Kidney (tissue), 14 donors: Measurements from ENCODE around the gene ZNF365. TPM values are rescaled to one million over a fixed set of nuclear protein-coding genes. Genes with fewer than 3 reads are reported as not detected.

Experiments
- DNase-seq, 5 donors: peaks; one replicate each; pipeline ENCODE4 v3.0.0-alpha.2; 2013 to 2020
- FAIRE-seq: peaks from 2 replicates; lab custom pipeline; 2012; peaks lifted over from hg19 to GRCh38; lab: Jason Lieb, UNC
- H3K27ac ChIP-seq, 2 donors: one replicate each; pipeline ENCODE4 v1.7.0; 2013; ENCODE audit warnings: low read depth in 2 of 2, low read length in 2 of 2, inconsistent platforms in 1 of 2
- H3K27me3 ChIP-seq: one replicate; pipeline ENCODE4 v1.7.1; 2013; ENCODE audit warnings: low read length, inconsistent platforms; ENCODE audit not compliant: control insufficient read depth, insufficient read depth
- H3K36me3 ChIP-seq, 3 donors: one replicate each; pipeline versions ENCODE4 v1.7.0 to v1.7.1; 2013; ENCODE audit warnings: low read length in 3 of 3, control low read depth in 1 of 3, inconsistent platforms in 1 of 3; ENCODE audit not compliant: insufficient read depth in 3 of 3, control insufficient read depth in 2 of 3
- H3K4me1 ChIP-seq, 3 donors: one replicate each; pipeline versions ENCODE4 v1.7.0 to v1.7.1; 2013; ENCODE audit warnings: low read length in 3 of 3, inconsistent platforms in 1 of 3, low read depth in 1 of 3; ENCODE audit not compliant: control insufficient read depth in 2 of 3, insufficient read depth in 2 of 3
- H3K4me3 ChIP-seq, 3 donors: one replicate each; pipeline versions ENCODE4 v1.7.0 to v1.8.1; 2013; ENCODE audit warnings: low read length in 3 of 3, control low read depth in 1 of 3, inconsistent platforms in 1 of 3
- H3K9ac ChIP-seq, 3 donors: one replicate each; pipeline versions ENCODE4 v1.7.0 to v1.7.1; 2013; ENCODE audit warnings: low read length in 3 of 3, control low read depth in 1 of 3, inconsistent platforms in 1 of 3
- H3K9me3 ChIP-seq, 3 donors: one replicate each; pipeline versions ENCODE4 v1.7.0 to v1.7.1; 2013; ENCODE audit warnings: low read length in 3 of 3, control low read depth in 1 of 3, inconsistent platforms in 1 of 3; ENCODE audit not compliant: control insufficient read depth in 2 of 3, insufficient read depth in 1 of 3
- CTCF ChIP-seq: IDR thresholded peaks from 3 replicates; pipeline ENCODE4 v1.5.1; 2012; ENCODE audit warnings: mild to moderate bottlenecking, moderate library complexity, borderline replicate concordance; ENCODE audit not compliant: insufficient read depth; ENCODE audit errors: extremely low read depth
- intact Hi-C: fragments of 100-400 bp; cut with DNase I; formaldehyde crosslinking; loops from one replicate; pipeline ENCODE4 v1.11.1; 2022
- polyA plus RNA-seq: library from polyadenylated mRNA; stranded (reverse); fragments of 350-450 nt; fragmentation: Illumina TruSeq; extraction: RNeasy Lipid Tissue Mini Kit (QIAGEN cat#74804); gene quantifications from one replicate; pipeline ENCODE4 v1.2.3, GENCODE V29; 2014; ENCODE audit warnings: low read depth, low replicate concordance; ENCODE audit not compliant: insufficient read depth
- total RNA-seq: library from RNA; stranded (reverse); fragmentation: NEBNext Ultra II Directional; extraction: Animal tissue kit (Norgen Biotek cat#: 25700); gene quantifications from one replicate; pipeline ENCODE4 v1.2.1, GENCODE V29; 2021
- donor health status: control.
- donor health status: control.
- donor health status: control.
- donor health status: control.
- donor health status: control.
- donor health status: DM: yes; HTN: yes; CAD: no.
- donor health status: Normal renal cell carcinoma (clear cell type).

ZNF365 gene
- total and polyA plus RNA-seq, 2 donors from 2014 or later: 0.54 to 1.0 TPM

- no peak for FAIRE-seq
These were observed 44.0 kb upstream of the ZNF365 start for GRCh38 chr10:62330213-62330612.

DNA sequence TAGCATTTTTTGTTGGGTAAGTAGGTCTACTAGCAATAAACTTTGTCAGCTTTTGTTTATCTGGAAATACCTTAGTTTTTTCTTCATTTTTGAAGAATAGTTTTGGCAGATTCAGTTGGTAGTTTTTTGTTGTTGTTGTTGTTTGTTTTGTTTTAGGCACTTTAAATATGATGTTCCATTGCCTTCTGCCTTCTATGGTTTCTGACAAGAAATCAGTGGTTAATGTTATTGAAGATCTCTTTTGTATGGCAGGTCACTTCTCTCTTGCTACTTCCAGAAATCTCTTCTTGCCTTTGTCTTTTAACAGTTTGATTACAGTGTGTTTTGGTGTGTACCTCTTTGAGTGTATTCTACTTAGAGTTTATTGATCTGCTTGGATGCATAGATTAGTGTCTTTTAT, 41.8 kb upstream of the ZNF365 start:
- FAIRE-seq (no peak), DNase-seq (no peak)
- no peak overlapping the region for H3K27ac ChIP-seq
- no peaks in the 10 kb centered on the region for H3K27me3 ChIP-seq
- H3K4me3 ChIP-seq: no peak overlapping the region
- H3K9me3 ChIP-seq: peaks cover 0 to 6% (median 0%) of the 10 kb centered on the region in 3 donors
- no peaks in the 10 kb centered on the region for H3K36me3 ChIP-seq
- H3K9ac ChIP-seq: no peak overlapping the region
- no peak for TF ChIP-seq CTCF
- intact Hi-C loops: no loop called here
- no peaks in the 10 kb centered on the region for H3K4me1 ChIP-seq

More at GRCh38 chr10:62330213-62330612, 44.0 kb upstream of the ZNF365 start:
- Histone ChIP-seq H3K4me3 (no peak overlapping the region), H3K27ac (no peak overlapping the region), H3K9me3 (peaks cover 0 to 6% (median 0%) of the 10 kb centered on the region in 3 donors), H3K4me1 (no peaks in the 10 kb centered on the region), H3K36me3 (no peaks in the 10 kb centered on the region), H3K9ac (no peak overlapping the region), H3K27me3 (no peaks in the 10 kb centered on the region)
- intact Hi-C loops: no loop called here
- DNase-seq: no peak
- TF ChIP-seq CTCF: no peak

- intact Hi-C loops: no loop called here
These were observed 40.9 kb upstream of the ZNF365 start for GRCh38 chr10:62333135-62333889.

More at GRCh38 chr10:62333135-62333889, 40.9 kb upstream of the ZNF365 start:
- no peaks in the 10 kb centered on the region for H3K4me1 ChIP-seq
- no peaks in the 10 kb centered on the region for H3K27me3 ChIP-seq
- DNase-seq (no peak), FAIRE-seq (no peak)
- H3K27ac ChIP-seq: no peak overlapping the region
- H3K9me3 ChIP-seq: peaks cover 0 to 6% (median 0%) of the 10 kb centered on the region in 3 donors
- no peak overlapping the region for H3K9ac ChIP-seq
- no peak overlapping the region for H3K4me3 ChIP-seq
- no peak for TF ChIP-seq CTCF
- H3K36me3 ChIP-seq: no peaks in the 10 kb centered on the region
